MM.1S (cell line): ENCODE data around the gene IQSEC1.
A peak's percentile ranks its signal among the peaks of the same experiment; 100 is the strongest.

ENCODE experiments used
- DNase-seq: peaks from one replicate; pipeline ENCODE4 v3.0.0-alpha.2; 2015
- H2AFZ ChIP-seq: fragments of 300-600 bp; sonication (generic); 2 replicates; pipeline ENCODE4 v1.6.0; 2016; ENCODE audit warnings: antibody characterized with exemption, low read length
- H3F3A ChIP-seq: fragments of 300-600 bp; sonication (generic); 2 replicates; pipeline ENCODE4 v1.6.1; 2016; ENCODE audit warnings: mild to moderate bottlenecking, antibody characterized with exemption, low read length, moderate library complexity, mixed read lengths; ENCODE audit not compliant: insufficient read depth
- H3K27ac ChIP-seq: fragments of 300-600 bp; sonication (generic); 2 replicates; pipeline ENCODE4 v1.5.1; 2016; ENCODE audit warnings: mild to moderate bottlenecking, low read length
- H3K27me3 ChIP-seq: fragments of 300-600 bp; sonication (generic); replicated peaks from 2 replicates; pipeline ENCODE4 v1.6.0; 2016; ENCODE audit warnings: low read length; ENCODE audit not compliant: insufficient read depth
- H3K36me3 ChIP-seq: fragments of 300-600 bp; sonication (generic); replicated peaks from 2 replicates; pipeline ENCODE4 v1.6.1; 2016; ENCODE audit warnings: mild to moderate bottlenecking, low read length, mixed read lengths; ENCODE audit not compliant: insufficient read depth
- H3K4me1 ChIP-seq: fragments of 300-600 bp; sonication (generic); 2 replicates; pipeline ENCODE4 v1.6.1; 2016; ENCODE audit warnings: low read length, mixed read lengths
- H3K4me2 ChIP-seq: fragments of 300-600 bp; sonication (generic); 2 replicates; pipeline ENCODE4 v1.6.0; 2016; ENCODE audit warnings: low read depth, low read length
- H3K4me3 ChIP-seq: fragments of 300-600 bp; sonication (generic); 2 replicates; pipeline ENCODE4 v1.5.1; 2016; ENCODE audit warnings: low read length, mixed read lengths
- H3K79me2 ChIP-seq: fragments of 300-600 bp; sonication (generic); 2 replicates; pipeline ENCODE4 v1.6.1; 2016; ENCODE audit warnings: mixed run types, low read length, mixed read lengths
- H3K9ac ChIP-seq: fragments of 300-600 bp; sonication (generic); 2 replicates; pipeline ENCODE4 v1.6.1; 2016; ENCODE audit warnings: low read length, mixed read lengths
- H3K9me2 ChIP-seq: fragments of 300-600 bp; sonication (generic); replicated peaks from 2 replicates; pipeline ENCODE4 v1.6.1; 2016; ENCODE audit warnings: mild to moderate bottlenecking, low read length, mixed read lengths; ENCODE audit not compliant: insufficient read depth
- H3K9me3 ChIP-seq: fragments of 300-600 bp; sonication (generic); replicated peaks from 2 replicates; pipeline ENCODE4 v1.6.1; 2016; ENCODE audit warnings: mild to moderate bottlenecking, low read length, mixed read lengths; ENCODE audit not compliant: insufficient read depth
- H4K20me1 ChIP-seq: fragments of 300-600 bp; sonication (generic); 2 replicates; pipeline ENCODE4 v1.6.1; 2016; ENCODE audit warnings: mild to moderate bottlenecking, low read length, moderate library complexity, mixed read lengths; ENCODE audit not compliant: insufficient read depth
- EZH2 ChIP-seq: fragments of 300-600 bp; sonication (generic); optimal IDR thresholded peaks from 2 replicates; pipeline ENCODE3; 2017; ENCODE audit warnings: low read depth, mild to moderate bottlenecking, antibody characterized with exemption, low read length, mixed read lengths
- EZH2phosphoT487 ChIP-seq: fragments of 300-600 bp; sonication (generic); IDR thresholded peaks from 2 replicates; pipeline ENCODE4 v1.6.1; 2018; ENCODE audit warnings: antibody characterized with exemption, low read length
- TF ChIP-seq, protein P1 (sequence below): fragments of 300-600 bp; sonication (generic); IDR thresholded peaks from 2 replicates; pipeline ENCODE4 v1.5.1; 2016; ENCODE audit warnings: antibody characterized with exemption, low read length, mixed read lengths

The IQSEC1 gene

GRCh38 chr3:12975748-12976522 lies 97.3 kb downstream of the IQSEC1 start:
- H3K9ac ChIP-seq: no peak overlapping the region
- DNase-seq: no peak
- H3K79me2 ChIP-seq: peaks cover 92% of the 10 kb centered on the region
- peaks cover 11% of the 10 kb centered on the region for H3K4me1 ChIP-seq
- H4K20me1 ChIP-seq: peaks cover 5% of the 10 kb centered on the region; the same call in 1 of the 2 replicates
- no peak overlapping the region for H3K4me2 ChIP-seq
- no peaks in the 10 kb centered on the region for H3K27me3 ChIP-seq
- no peak overlapping the region for H3K27ac ChIP-seq
- no peaks in the 10 kb centered on the region for H3K9me2 ChIP-seq
- H3K36me3 ChIP-seq: no peaks in the 10 kb centered on the region; the same call in 1 of the 2 replicates
- no peak overlapping the region for H2AFZ ChIP-seq
- no peak overlapping the region for H3K4me3 ChIP-seq
- H3K9me3 ChIP-seq: no peaks in the 10 kb centered on the region
- TF ChIP-seq EZH2 (no peak), EZH2phosphoT487 (no peak)
- TF ChIP-seq, protein P1, sequence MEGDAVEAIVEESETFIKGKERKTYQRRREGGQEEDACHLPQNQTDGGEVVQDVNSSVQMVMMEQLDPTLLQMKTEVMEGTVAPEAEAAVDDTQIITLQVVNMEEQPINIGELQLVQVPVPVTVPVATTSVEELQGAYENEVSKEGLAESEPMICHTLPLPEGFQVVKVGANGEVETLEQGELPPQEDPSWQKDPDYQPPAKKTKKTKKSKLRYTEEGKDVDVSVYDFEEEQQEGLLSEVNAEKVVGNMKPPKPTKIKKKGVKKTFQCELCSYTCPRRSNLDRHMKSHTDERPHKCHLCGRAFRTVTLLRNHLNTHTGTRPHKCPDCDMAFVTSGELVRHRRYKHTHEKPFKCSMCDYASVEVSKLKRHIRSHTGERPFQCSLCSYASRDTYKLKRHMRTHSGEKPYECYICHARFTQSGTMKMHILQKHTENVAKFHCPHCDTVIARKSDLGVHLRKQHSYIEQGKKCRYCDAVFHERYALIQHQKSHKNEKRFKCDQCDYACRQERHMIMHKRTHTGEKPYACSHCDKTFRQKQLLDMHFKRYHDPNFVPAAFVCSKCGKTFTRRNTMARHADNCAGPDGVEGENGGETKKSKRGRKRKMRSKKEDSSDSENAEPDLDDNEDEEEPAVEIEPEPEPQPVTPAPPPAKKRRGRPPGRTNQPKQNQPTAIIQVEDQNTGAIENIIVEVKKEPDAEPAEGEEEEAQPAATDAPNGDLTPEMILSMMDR: no peak
- H3F3A ChIP-seq: peaks cover 4% of the 10 kb centered on the region; the same call in 1 of the 2 replicates

- H3K9ac ChIP-seq: no peak overlapping the region
- H3K9me2 ChIP-seq: no peaks in the 10 kb centered on the region
- H3K27me3 ChIP-seq: no peaks in the 10 kb centered on the region
- H2AFZ ChIP-seq: no peak overlapping the region
- TF ChIP-seq EZH2phosphoT487 (no peak), EZH2 (no peak)
- TF ChIP-seq, protein P1: no peak
- H3K9me3 ChIP-seq: no peaks in the 10 kb centered on the region
- no peaks in the 10 kb centered on the region; the same call in 1 of the 2 replicates for H3K36me3 ChIP-seq
- no peak overlapping the region for H3K4me2 ChIP-seq
- H3K27ac ChIP-seq: no peak overlapping the region
- peaks cover 11% of the 10 kb centered on the region for H3K4me1 ChIP-seq
- peaks cover 89% of the 10 kb centered on the region for H3K79me2 ChIP-seq
- DNase-seq: no peak
- H4K20me1 ChIP-seq: peaks cover 5% of the 10 kb centered on the region; the same call in 1 of the 2 replicates
- H3K4me3 ChIP-seq: no peak overlapping the region
- H3F3A ChIP-seq: peaks cover 4% of the 10 kb centered on the region; the same call in 1 of the 2 replicates
Observed at GRCh38 chr3:12974819-12975218, 98.4 kb downstream of the IQSEC1 start.

DNA sequence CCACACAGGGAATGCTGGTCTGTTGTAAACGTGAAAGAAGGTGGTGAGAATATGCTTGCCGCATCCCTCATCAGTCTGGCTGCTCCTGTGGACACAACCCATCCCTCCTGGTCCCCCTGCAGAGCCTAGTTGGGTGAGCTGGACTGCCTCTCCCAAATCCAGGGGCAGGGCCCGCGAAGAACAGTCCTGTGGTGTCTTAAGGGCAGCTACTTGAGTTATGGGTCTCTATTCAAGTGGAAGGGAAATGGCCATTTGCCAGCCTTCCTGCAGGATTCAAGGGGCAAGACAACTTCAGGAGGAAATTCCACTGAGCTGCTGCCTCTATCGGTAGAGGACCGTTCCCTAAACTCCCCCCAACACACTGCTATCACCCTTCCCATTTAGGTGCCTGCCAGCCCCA lies 98.9 kb downstream of the IQSEC1 start:
- Histone ChIP-seq H4K20me1 (peaks cover 5% of the 10 kb centered on the region; the same call in 1 of the 2 replicates), H2AFZ (no peak overlapping the region), H3K9me2 (no peaks in the 10 kb centered on the region), H3K9me3 (no peaks in the 10 kb centered on the region), H3K4me2 (no peak overlapping the region), H3K27me3 (no peaks in the 10 kb centered on the region), H3K4me3 (no peak overlapping the region), H3K9ac (no peak overlapping the region), H3F3A (peaks cover 4% of the 10 kb centered on the region; the same call in 1 of the 2 replicates), H3K27ac (peak overlapping the region; percentile 39; the same call in 1 of the 2 replicates), H3K4me1 (peaks cover 11% of the 10 kb centered on the region), H3K79me2 (peaks cover 87% of the 10 kb centered on the region), H3K36me3 (no peaks in the 10 kb centered on the region; the same call in 1 of the 2 replicates)
- no peak for DNase-seq
- TF ChIP-seq, protein P1: no peak
- TF ChIP-seq EZH2 (no peak), EZH2phosphoT487 (no peak)
